Stomach (tissue), 4 donors: ENCODE measurements around the gene DNAJA3.

Source experiments
- CTCF ChIP-seq, 7 experiments: fragments of 450-650 bp in 4 of 7; fragments of 200-600 bp in 3 of 7; sonication (generic) in 3 of 7; IDR thresholded peaks; one replicate each; pipeline ENCODE4 v1.5.1; 2016 to 2019; ENCODE audit warnings: antibody characterized with exemption in 7 of 7, control low read depth in 2 of 7, mild to moderate bottlenecking in 1 of 7
- EP300 ChIP-seq: sonication (generic); formaldehyde crosslinking; IDR thresholded peaks from one replicate; pipeline ENCODE4 v1.6.1; 2017; ENCODE audit warnings: antibody characterized with exemption

GRCh38 chr16:4467916-4468315, 42.2 kb downstream of the DNAJA3 start:
- TF ChIP-seq EP300 (no peak), CTCF (IDR thresholded peaks at IDR 0.05) (no peak)
